Uterus (tissue), 4 donors: Measurements from ENCODE around the gene USP43. TPM values are rescaled to one million over a fixed set of nuclear protein-coding genes. Genes with fewer than 3 reads are reported as not detected.

Source experiments
- DNase-seq, 2 donors: peaks; one replicate each; pipeline ENCODE4 v3.0.0-alpha.2; 2019 to 2020
- H3K27ac ChIP-seq, 2 donors: fragments of 200-600 bp; sonication (generic); 1 replicate in 1 of 2; 2 replicates in 1 of 2; pipeline ENCODE4 v1.5.1; 2016 to 2018
- H3K27me3 ChIP-seq, 2 donors: fragments of 200-600 bp; sonication (generic); one replicate each; pipeline ENCODE4 v1.5.1; 2018 to 2019; ENCODE audit warnings: control low read depth in 1 of 2
- H3K36me3 ChIP-seq, 2 donors: fragments of 200-600 bp; sonication (generic); one replicate each; pipeline ENCODE4 v1.5.1; 2019; ENCODE audit warnings: control low read depth in 1 of 2
- H3K4me1 ChIP-seq, 2 donors: fragments of 200-600 bp; sonication (generic); one replicate each; pipeline ENCODE4 v1.5.1; 2018 to 2019; ENCODE audit warnings: control low read depth in 1 of 2
- H3K4me3 ChIP-seq, 2 donors: fragments of 200-600 bp; sonication (generic); 1 replicate in 1 of 2; 2 replicates in 1 of 2; pipeline ENCODE4 v1.5.1; 2018 to 2019; ENCODE audit warnings: mild to moderate bottlenecking in 1 of 2
- H3K9me3 ChIP-seq, 2 donors: fragments of 200-600 bp; sonication (generic); one replicate each; pipeline ENCODE4 v1.5.1; 2019; ENCODE audit warnings: control low read depth in 1 of 2
- POLR2A ChIP-seq, 2 donors: fragments of 450-650 bp; IDR thresholded peaks; one replicate each; pipeline ENCODE4 v1.6.1; 2016; ENCODE audit warnings: antibody characterized with exemption in 2 of 2, mild to moderate bottlenecking in 1 of 2, moderate library complexity in 1 of 2
- intact Hi-C: fragments of 100-400 bp; cut with DNase I; formaldehyde crosslinking; loops from one replicate; pipeline ENCODE4 v1.15.1; 2023; ENCODE audit warnings: low total_unique reads
- total RNA-seq, 4 donors: library from RNA; depleted of rRNA in 3 of 4; stranded (reverse); fragments of >200 nt in 3 of 4; gene quantifications; one replicate each; pipeline versions ENCODE4 v1.1.0 to v1.2.4, GENCODE V29; 2014 to 2023
- TF ChIP-seq, protein P1 (sequence below), 4 experiments: fragments of 200-600 bp in 2 of 4; fragments of 450-650 bp in 2 of 4; sonication (generic) in 2 of 4; IDR thresholded peaks; one replicate each; pipeline ENCODE4 v1.5.1; 2016 to 2019; ENCODE audit warnings: antibody characterized with exemption in 4 of 4, mild to moderate bottlenecking in 2 of 4, moderate library complexity in 1 of 4
- donor health status: DM: yes; HTN: yes; CAD: no.

The USP43 gene
- total RNA-seq, 4 donors from 2014 or later = 0.40 to 2.1 TPM; not detected in 2

DNA sequence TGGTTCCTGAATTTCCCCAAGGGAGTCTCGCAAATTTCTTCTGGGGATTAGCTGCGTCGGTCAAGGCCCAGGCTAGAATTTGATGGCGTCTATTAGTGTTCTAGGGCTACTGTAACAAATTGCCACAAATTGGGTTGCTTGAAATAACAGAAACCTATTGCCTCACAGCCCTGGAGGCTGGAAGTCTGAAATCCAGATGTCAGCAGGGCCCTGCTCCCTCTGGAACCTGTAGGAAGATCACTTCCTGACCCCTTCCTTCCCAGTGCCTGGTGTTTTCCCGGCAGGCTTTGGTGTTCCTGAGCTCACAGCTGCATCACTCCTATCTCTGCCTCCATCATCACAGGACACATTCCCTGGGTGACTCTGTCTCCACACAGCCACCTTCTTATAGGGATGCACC, 121.7 kb downstream of the USP43 start:
- no peaks in the 10 kb centered on the region for H3K36me3 ChIP-seq
- no peak for DNase-seq
- no peak for TF ChIP-seq POLR2A (IDR thresholded peaks at IDR 0.05)
- TF ChIP-seq, protein P1, sequence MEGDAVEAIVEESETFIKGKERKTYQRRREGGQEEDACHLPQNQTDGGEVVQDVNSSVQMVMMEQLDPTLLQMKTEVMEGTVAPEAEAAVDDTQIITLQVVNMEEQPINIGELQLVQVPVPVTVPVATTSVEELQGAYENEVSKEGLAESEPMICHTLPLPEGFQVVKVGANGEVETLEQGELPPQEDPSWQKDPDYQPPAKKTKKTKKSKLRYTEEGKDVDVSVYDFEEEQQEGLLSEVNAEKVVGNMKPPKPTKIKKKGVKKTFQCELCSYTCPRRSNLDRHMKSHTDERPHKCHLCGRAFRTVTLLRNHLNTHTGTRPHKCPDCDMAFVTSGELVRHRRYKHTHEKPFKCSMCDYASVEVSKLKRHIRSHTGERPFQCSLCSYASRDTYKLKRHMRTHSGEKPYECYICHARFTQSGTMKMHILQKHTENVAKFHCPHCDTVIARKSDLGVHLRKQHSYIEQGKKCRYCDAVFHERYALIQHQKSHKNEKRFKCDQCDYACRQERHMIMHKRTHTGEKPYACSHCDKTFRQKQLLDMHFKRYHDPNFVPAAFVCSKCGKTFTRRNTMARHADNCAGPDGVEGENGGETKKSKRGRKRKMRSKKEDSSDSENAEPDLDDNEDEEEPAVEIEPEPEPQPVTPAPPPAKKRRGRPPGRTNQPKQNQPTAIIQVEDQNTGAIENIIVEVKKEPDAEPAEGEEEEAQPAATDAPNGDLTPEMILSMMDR (IDR thresholded peaks at IDR 0.05) = no peak
- H3K4me3 ChIP-seq = no peak overlapping the region
- intact Hi-C loops = no loop called here
- H3K4me1 ChIP-seq = no peaks in the 10 kb centered on the region
- H3K27me3 ChIP-seq = no peaks in the 10 kb centered on the region
- no peaks in the 10 kb centered on the region for H3K9me3 ChIP-seq
- H3K27ac ChIP-seq = no peak overlapping the region

DNA sequence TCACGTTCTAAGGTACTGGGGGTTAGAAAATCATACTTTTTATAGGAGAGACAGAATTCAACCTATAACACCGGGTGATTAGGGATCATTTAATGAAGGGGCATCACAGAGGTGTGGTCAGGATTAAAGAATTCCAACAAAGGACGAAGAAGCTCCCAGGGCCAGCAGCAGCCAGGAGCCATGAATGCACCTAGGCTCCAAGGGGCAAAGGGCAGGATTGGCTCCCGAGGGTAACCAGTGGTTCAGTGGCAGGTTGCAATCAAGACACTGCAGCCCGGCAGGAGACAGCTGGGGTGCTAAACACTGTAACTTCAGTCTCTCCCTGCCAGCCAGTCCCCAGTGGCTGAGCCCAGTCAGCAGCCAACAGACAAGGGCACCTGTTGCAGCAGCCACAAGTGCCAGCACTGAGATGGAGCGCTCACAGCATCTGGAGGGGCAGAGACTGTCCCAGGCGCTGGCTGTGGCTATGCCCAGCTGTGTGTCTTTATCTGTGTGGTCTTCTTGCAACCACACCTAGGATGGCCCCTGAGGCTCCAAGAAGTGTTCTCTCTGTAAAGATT, 122.2 kb downstream of the USP43 start:
- no peak for DNase-seq
- intact Hi-C loops = no loop called here
- Histone ChIP-seq H3K36me3 (no peaks in the 10 kb centered on the region), H3K27me3 (no peaks in the 10 kb centered on the region), H3K27ac (no peak overlapping the region), H3K4me1 (no peaks in the 10 kb centered on the region), H3K9me3 (no peaks in the 10 kb centered on the region), H3K4me3 (no peak overlapping the region)
- TF ChIP-seq POLR2A (IDR thresholded peaks at IDR 0.05) = no peak
- TF ChIP-seq, protein P1 (IDR thresholded peaks at IDR 0.05) = no peak

DNA sequence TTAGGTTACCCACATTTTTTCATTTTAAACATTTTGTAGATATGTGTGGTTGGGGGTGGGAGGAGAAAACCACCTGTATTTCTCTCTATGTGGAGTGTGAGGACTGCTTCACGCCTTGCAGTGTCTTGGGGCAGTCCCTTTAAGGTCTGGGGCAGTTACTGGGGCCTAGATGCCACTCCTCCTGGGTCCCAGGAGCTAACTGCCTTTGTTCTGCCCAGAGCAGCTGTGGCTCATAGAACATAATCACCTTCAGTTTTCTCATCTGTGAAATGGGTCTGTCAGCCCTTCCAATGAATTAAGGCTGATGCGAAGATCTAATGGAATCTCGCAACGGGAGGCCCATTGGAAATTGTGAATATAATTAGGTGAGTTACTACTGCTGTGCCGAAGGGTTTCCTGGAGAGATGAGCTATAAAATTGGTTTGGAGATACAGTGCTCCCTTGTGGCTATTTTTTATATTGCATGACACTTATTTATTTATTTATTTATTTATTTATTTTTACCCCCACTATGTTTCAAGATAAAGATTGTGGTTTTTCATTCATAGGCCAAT, 123.1 kb downstream of the USP43 start:
- TF ChIP-seq POLR2A (IDR thresholded peaks at IDR 0.05) = no peak
- TF ChIP-seq, protein P1 (IDR thresholded peaks at IDR 0.05) = peak; percentile 10 to 56 (median 39)
- intact Hi-C loops = no loop called here
- H3K36me3 ChIP-seq = no peaks in the 10 kb centered on the region

DNA sequence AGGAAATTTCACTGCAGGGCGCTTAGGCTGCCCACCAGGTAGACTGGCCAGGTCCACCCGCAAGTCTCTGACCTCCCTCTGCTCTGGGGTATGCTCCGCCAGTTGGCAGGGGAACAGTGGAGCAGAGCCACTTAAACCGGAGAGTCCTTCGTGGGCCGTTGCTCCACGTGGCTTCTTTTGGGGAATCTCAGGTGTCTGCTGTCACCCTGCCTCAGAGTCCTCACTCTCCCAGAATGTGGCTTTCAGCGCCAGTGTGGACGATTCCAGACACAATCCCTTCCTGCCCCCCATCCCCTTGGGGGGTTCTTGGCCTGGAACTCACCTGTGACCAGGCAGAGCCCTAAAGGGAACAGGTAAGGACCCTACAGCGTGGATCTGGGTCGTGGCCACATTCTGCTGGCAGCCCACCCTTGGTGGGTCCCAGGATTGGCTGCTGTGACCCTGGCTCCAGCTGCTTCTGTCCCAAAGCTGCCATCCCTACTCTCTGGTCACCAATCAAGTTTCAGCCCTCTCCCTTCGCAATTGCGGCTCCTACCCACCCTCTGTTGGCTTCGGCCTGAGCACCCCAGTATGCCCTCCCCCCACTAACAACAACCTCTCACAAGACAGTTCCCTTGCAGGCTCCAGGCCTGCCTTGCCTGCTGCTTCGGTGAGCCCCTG, 123.8 kb downstream of the USP43 start:
- no peaks in the 10 kb centered on the region for H3K27me3 ChIP-seq
- DNase-seq = no peak
- no peak overlapping the region for H3K4me3 ChIP-seq
- no peak for TF ChIP-seq POLR2A (IDR thresholded peaks at IDR 0.05)
- TF ChIP-seq, protein P1 (IDR thresholded peaks at IDR 0.05) = no peak
- H3K4me1 ChIP-seq = no peaks in the 10 kb centered on the region
- H3K27ac ChIP-seq = no peak overlapping the region
- H3K36me3 ChIP-seq = no peaks in the 10 kb centered on the region
- intact Hi-C loops = no loop called here
- H3K9me3 ChIP-seq = no peaks in the 10 kb centered on the region

More for the DNA sequence above, 123.1 kb downstream of the USP43 start:
- Histone ChIP-seq H3K4me3 (no peak overlapping the region), H3K4me1 (no peaks in the 10 kb centered on the region), H3K9me3 (no peaks in the 10 kb centered on the region), H3K27ac (no peak overlapping the region), H3K27me3 (no peaks in the 10 kb centered on the region)
- no peak for DNase-seq

DNA sequence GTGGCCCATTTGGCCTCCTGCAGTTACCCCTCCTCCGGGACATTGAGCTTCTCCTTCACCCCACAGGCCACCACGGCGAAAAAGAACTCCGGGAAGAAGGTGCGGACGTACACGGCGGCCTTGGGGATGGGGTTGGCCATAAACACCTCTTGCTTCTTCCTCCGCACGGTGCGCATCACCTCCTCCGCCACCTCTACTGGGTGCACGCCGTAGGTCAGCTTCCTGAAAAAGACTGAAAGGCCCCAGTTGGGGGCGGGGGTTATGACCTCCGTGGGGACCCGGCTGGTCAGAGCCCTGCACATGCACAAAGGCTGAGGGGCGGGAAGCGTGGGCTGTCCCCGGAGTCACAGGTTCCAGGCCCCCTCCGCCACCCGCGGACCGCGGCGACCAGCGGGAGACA, 126.1 kb downstream of the USP43 start:
- Histone ChIP-seq H3K4me3 (no peak overlapping the region), H3K36me3 (no peaks in the 10 kb centered on the region), H3K27ac (no peak overlapping the region), H3K27me3 (no peaks in the 10 kb centered on the region), H3K9me3 (no peaks in the 10 kb centered on the region), H3K4me1 (no peaks in the 10 kb centered on the region)
- DNase-seq = no peak
- TF ChIP-seq POLR2A (IDR thresholded peaks at IDR 0.05) = no peak
- TF ChIP-seq, protein P1 (IDR thresholded peaks at IDR 0.05) = no peak
- intact Hi-C loops = no loop called here
